GM12864 (cell line): ENCODE results near the gene KSR2.

Source experiments
- DNase-seq: peaks from one replicate; pipeline ENCODE4 v3.0.0-alpha.2; 2011; ENCODE audit warnings: low read depth
- H3K4me3 ChIP-seq: 2 replicates; pipeline ENCODE4 v1.5.1; 2011; ENCODE audit warnings: mild to moderate bottlenecking, low read depth, low read length, control low read depth
- TF ChIP-seq, protein P1 (sequence below): IDR thresholded peaks from 2 replicates; pipeline ENCODE4 v1.5.1; 2011; ENCODE audit warnings: low read depth, mild to moderate bottlenecking, moderate library complexity, low read length, control low read depth, inconsistent platforms; ENCODE audit errors: missing control alignments

Gene KSR2

DNA sequence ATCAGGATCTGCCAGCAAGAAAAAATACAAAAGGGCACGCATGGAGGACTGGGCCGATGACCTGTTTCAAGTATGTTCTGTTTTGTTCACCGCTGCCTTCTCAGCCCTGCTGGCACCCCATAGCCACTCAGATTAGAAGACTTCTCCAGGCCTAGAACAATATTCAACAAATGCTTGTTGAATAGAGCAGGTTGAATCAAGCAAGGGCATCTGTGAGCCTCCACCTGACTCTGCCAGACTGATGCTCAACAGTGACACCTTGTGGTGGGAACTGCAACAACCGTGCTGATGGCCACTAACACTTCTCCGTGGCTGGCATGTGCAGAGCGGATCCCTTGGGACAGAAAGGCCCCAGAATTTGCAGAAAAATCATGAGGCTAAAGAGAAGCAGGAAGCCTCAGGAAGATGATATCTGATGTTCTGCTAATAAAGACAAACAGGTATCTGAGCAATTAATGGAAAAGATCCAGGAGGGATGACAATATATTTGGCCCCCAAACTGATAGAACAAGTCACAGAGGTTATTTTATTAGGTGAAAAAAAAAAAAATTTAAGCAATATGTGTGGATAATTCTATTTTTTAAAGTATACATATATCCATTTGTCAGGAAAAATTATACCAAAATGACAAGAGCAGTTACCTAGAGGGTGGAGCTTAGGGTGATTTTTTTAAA, 114.3 kb downstream of the KSR2 start:
- DNase-seq, result no peak
- no peak overlapping the region for H3K4me3 ChIP-seq
- TF ChIP-seq, protein P1, sequence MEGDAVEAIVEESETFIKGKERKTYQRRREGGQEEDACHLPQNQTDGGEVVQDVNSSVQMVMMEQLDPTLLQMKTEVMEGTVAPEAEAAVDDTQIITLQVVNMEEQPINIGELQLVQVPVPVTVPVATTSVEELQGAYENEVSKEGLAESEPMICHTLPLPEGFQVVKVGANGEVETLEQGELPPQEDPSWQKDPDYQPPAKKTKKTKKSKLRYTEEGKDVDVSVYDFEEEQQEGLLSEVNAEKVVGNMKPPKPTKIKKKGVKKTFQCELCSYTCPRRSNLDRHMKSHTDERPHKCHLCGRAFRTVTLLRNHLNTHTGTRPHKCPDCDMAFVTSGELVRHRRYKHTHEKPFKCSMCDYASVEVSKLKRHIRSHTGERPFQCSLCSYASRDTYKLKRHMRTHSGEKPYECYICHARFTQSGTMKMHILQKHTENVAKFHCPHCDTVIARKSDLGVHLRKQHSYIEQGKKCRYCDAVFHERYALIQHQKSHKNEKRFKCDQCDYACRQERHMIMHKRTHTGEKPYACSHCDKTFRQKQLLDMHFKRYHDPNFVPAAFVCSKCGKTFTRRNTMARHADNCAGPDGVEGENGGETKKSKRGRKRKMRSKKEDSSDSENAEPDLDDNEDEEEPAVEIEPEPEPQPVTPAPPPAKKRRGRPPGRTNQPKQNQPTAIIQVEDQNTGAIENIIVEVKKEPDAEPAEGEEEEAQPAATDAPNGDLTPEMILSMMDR, result peak; percentile 85

DNA sequence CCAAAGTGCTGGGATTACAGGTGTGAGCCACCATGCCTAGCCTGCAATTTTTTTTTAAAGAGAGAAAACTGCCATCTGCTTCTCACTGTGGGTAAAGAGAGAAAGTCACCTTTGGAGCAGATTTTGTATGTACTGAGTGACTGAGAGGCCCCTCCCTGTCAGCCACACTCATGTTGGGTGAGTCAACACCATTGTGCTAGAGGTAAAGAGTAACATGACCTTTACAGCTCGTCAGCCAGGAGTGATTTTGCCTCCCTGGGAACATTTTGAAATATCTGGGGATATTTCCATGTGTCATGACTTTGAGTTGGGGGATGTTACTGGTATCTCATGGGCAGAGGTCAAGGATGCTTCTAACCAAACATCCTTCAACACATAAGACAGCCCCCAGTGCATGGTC, 115.2 kb downstream of the KSR2 start:
- DNase-seq, result no peak

DNA sequence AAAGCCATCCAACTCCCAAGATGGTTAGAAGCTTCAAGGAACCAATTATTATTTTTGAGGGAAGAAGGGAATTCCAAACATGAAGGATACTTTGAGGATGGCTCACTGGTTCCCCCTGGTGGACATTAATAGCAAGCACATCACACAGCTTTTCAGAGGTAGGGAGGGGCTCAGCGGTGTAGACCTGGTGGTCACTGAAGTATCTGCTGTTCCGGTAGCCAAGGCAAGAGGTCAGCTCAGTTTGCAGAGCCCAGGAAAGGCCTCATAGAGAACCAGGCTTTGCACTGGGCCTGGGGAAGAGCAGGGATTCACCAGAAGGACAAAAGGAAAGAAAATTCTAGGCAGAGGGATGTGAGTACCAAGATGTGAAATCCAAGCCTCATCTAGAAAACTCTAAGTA, 118.7 kb downstream of the KSR2 start:
- DNase-seq, result no peak
- H3K4me3 ChIP-seq, result no peak overlapping the region
- TF ChIP-seq, protein P1, result peak; percentile 87

More for the DNA sequence above, 115.2 kb downstream of the KSR2 start:
- TF ChIP-seq, protein P1, result no peak
- H3K4me3 ChIP-seq, result no peak overlapping the region

DNA sequence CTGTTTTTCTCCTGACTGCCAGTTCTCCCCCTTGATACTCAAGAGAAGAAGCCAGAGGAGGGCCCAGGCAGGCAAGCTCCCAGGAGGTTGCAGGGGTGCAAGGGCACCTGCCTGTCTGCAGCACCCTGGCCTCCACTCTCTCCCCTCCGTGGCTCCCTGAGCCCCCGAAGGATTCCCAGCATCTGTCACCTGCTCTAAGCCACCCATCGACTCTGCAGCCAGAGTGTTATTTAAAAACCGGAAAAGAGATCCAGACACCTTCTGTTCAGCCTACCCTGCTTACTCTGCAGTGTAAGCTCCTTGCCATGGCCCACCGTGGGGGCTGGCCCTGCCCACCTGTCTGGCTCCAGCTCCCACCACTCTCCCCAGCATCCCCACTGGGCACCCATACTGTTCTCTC, 121.4 kb downstream of the KSR2 start:
- DNase-seq, result no peak
- no peak overlapping the region for H3K4me3 ChIP-seq
- TF ChIP-seq, protein P1, result no peak

DNA sequence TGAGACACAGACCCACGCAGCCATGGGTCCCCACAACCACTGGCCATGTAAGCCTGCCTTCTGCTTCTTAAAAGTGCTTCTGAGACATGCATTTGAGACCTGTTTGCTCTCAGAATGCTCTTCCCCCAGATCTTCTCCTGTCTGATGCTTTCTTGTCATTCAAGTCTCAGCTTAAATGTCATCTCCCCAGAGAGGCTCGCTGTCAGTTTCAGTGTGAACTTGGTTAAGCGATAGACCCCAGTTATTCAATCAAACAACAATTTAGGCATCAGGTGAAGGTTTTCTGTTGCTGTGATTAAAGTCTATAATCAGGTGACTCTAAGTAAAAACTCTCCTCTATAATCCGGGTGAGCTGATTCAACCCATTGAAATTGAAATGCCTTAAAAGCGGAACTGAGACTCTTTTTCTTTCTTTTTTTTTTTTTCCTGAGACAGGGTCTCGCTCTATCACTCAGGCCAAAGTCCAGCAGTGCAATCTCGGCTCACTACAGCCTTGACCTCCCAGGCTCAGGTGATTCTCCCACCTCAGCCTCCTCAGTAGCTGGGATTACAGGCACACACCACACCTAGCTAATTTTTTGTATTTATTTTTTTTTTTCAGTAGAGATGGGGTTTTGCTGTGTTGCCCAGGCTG, 123.4 kb downstream of the KSR2 start:
- no peak overlapping the region for H3K4me3 ChIP-seq
- TF ChIP-seq, protein P1, result no peak
- no peak for DNase-seq

DNA sequence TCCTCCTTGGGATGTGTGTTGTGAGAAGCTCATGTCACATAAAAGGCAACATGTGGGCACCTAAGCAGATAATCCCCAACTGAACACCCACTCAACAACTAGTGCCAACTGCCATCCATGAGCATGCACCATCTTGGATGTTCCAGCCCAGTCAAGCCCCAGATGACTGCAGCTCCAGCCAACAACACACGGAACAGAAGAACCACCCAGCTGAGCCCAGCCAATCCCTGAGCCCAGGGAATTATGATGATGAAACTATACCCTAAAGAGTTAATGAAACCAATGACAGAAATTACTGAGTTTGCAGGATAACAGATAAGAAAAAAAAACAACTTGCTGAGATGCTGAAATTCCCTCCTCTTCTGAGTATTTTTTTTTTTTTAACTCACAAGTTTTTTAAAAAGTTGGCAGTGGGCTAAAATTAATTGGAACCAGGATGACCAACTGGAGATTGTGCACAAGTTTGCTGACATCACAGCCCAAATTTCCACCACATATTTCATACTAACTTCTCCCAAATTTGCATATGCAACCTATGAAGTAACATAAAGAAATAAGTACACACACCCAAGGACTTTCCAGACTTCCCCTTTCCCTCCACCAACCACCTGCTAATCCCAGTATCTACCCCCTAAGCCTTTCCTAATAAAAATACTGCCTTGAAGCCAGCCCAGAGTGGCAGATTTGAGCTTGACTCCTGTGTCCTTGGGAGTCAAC, 124.5 kb downstream of the KSR2 start:
- DNase-seq, result no peak
- TF ChIP-seq, protein P1, result no peak
- H3K4me3 ChIP-seq, result no peak overlapping the region

DNA sequence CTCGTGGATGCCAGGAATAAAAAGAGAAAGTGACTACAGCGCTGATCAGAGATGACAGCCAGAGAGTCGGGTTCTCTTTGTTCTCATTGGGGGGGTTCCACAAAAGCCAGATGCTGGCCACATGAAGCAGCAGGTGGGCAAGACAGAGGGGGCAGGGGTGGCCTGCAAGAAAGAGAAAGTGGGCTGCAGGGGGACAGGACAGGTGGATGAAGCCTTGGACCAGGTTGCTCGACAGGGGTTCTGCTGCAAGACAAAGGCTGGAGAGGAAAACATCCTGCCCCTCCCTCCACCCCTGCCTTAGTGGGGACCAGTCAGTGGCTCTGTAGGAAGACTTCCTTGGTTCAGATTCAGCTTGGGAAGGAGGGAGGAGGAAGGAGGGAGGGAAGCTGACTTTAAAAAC, 126.2 kb downstream of the KSR2 start:
- no peak for DNase-seq
- no peak overlapping the region for H3K4me3 ChIP-seq

More for the DNA sequence above, 126.2 kb downstream of the KSR2 start:
- TF ChIP-seq, protein P1, result no peak
